Liver (tissue), 9 donors: ENCODE data around the gene SLIT3. TPM values are rescaled to one million over a fixed set of nuclear protein-coding genes. Genes with fewer than 3 reads are reported as not detected.

Experiments
- DNase-seq: peaks from one replicate; pipeline ENCODE4 v3.0.0-alpha.2; 2017; ENCODE audit warnings: low spot score
- H3K27ac ChIP-seq, 2 donors: one replicate each; pipeline ENCODE4 v1.7.0; 2013; ENCODE audit warnings: inconsistent platforms in 2 of 2, low read length in 2 of 2, control low read depth in 1 of 2, low read depth in 1 of 2, mild to moderate bottlenecking in 1 of 2
- H3K27me3 ChIP-seq, 4 donors: one replicate each; pipeline versions ENCODE4 v1.6.1 to v1.7.0; 2013; ENCODE audit warnings: low read length in 3 of 4, inconsistent platforms in 1 of 4, mild to moderate bottlenecking in 1 of 4, moderate library complexity in 1 of 4; ENCODE audit not compliant: control insufficient read depth in 4 of 4, insufficient read depth in 4 of 4
- H3K36me3 ChIP-seq, 4 donors: one replicate each; pipeline versions ENCODE4 v1.6.1 to v1.7.0; 2013; ENCODE audit warnings: low read length in 3 of 4, mild to moderate bottlenecking in 3 of 4, low read depth in 1 of 4, moderate library complexity in 1 of 4; ENCODE audit not compliant: control insufficient read depth in 4 of 4, insufficient read depth in 3 of 4
- H3K4me1 ChIP-seq, 4 donors: one replicate each; pipeline versions ENCODE4 v1.6.1 to v1.7.0; 2013; ENCODE audit warnings: low read length in 3 of 4, mild to moderate bottlenecking in 3 of 4, moderate library complexity in 1 of 4; ENCODE audit not compliant: control insufficient read depth in 4 of 4, insufficient read depth in 4 of 4
- H3K4me3 ChIP-seq, 3 donors: one replicate each; pipeline versions ENCODE4 v1.6.1 to v1.7.0; 2013; ENCODE audit warnings: low read length in 3 of 3, control low read depth in 1 of 3, low read depth in 1 of 3, mild to moderate bottlenecking in 1 of 3
- H3K9ac ChIP-seq, 2 donors: one replicate each; pipeline ENCODE4 v1.7.0; 2013; ENCODE audit warnings: low read length in 2 of 2, mild to moderate bottlenecking in 2 of 2, moderate library complexity in 2 of 2, control low read depth in 1 of 2, low read depth in 1 of 2
- H3K9me3 ChIP-seq, 4 donors: one replicate each; pipeline versions ENCODE4 v1.6.1 to v1.7.0; 2013; ENCODE audit warnings: low read length in 3 of 4; ENCODE audit not compliant: control insufficient read depth in 4 of 4
- ATF3 ChIP-seq: IDR thresholded peaks from 2 replicates; pipeline ENCODE4 v1.6.1; 2016; ENCODE audit warnings: antibody characterized with exemption
- CTCF ChIP-seq: fragments of 150-350 bp; IDR thresholded peaks from 2 replicates; pipeline ENCODE4 v1.5.1; 2017; ENCODE audit warnings: improper control_type of control experiment, low read depth, low read length; ENCODE audit not compliant: missing input control
- EGR1 ChIP-seq, 2 donors: IDR thresholded peaks; 2 replicates each; pipeline ENCODE4 v1.6.1; 2016 to 2018; ENCODE audit warnings: antibody characterized with exemption in 2 of 2, low read depth in 2 of 2
- FOXA1 ChIP-seq: IDR thresholded peaks from 2 replicates; pipeline ENCODE4 v1.6.1; 2016; ENCODE audit warnings: antibody characterized with exemption
- FOXA2 ChIP-seq: IDR thresholded peaks from 2 replicates; pipeline ENCODE4 v1.6.1; 2016; ENCODE audit warnings: antibody characterized with exemption
- GABPA ChIP-seq, 2 donors: IDR thresholded peaks in 1 of 2; conservative IDR thresholded peaks in 1 of 2; 2 replicates each; pipeline ENCODE4 v1.6.1; 2016; ENCODE audit warnings: antibody characterized with exemption in 2 of 2, mild to moderate bottlenecking in 1 of 2, moderate library complexity in 1 of 2
- HNF4A ChIP-seq, 2 donors: conservative IDR thresholded peaks; 2 replicates each; pipeline ENCODE4 v1.6.1; 2016; ENCODE audit warnings: antibody characterized with exemption in 2 of 2, mild to moderate bottlenecking in 2 of 2
- HNF4G ChIP-seq: IDR thresholded peaks from 2 replicates; pipeline ENCODE4 v1.6.1; 2016; ENCODE audit warnings: antibody characterized with exemption
- JUND ChIP-seq, 2 donors: IDR thresholded peaks; 2 replicates each; pipeline ENCODE4 v1.6.1; 2016; ENCODE audit warnings: antibody characterized with exemption in 2 of 2
- MAX ChIP-seq: IDR thresholded peaks from 2 replicates; pipeline ENCODE4 v1.6.1; 2016; ENCODE audit warnings: antibody characterized with exemption
- NR2F2 ChIP-seq: IDR thresholded peaks from 2 replicates; pipeline ENCODE4 v1.6.1; 2016; ENCODE audit warnings: antibody characterized with exemption
- RAD21 ChIP-seq, 2 donors: IDR thresholded peaks; 2 replicates each; pipeline ENCODE4 v1.6.1; 2016; ENCODE audit warnings: antibody characterized with exemption in 2 of 2, mild to moderate bottlenecking in 2 of 2
- REST ChIP-seq: IDR thresholded peaks from 2 replicates; pipeline ENCODE4 v1.6.1; 2016; ENCODE audit warnings: antibody characterized with exemption, mild to moderate bottlenecking
- RXRA ChIP-seq, 2 donors: IDR thresholded peaks; 2 replicates each; pipeline ENCODE4 v1.6.1; 2017 to 2018; ENCODE audit warnings: antibody characterized with exemption in 2 of 2, mild to moderate bottlenecking in 1 of 2
- SP1 ChIP-seq: IDR thresholded peaks from 2 replicates; pipeline ENCODE4 v1.6.1; 2018; ENCODE audit warnings: antibody characterized with exemption, mild to moderate bottlenecking
- TAF1 ChIP-seq: conservative IDR thresholded peaks from 2 replicates; pipeline ENCODE4 v1.6.1; 2016; ENCODE audit warnings: antibody characterized with exemption, mild to moderate bottlenecking
- YY1 ChIP-seq: IDR thresholded peaks from 2 replicates; pipeline ENCODE4 v1.6.1; 2016; ENCODE audit warnings: antibody characterized with exemption, mild to moderate bottlenecking
- ZBTB33 ChIP-seq: IDR thresholded peaks from 2 replicates; pipeline ENCODE4 v1.6.1; 2016; ENCODE audit warnings: antibody characterized with exemption
- WGBS: extraction: QIAGEN DNeasy Blood & Tissue Kit; methylation state at CpG from one replicate; pipeline ENCODE4 v1.1.7; 2013; 5-methylcytosine and 5-hydroxymethylcytosine counted together
- polyA plus RNA-seq, 2 donors: library from polyadenylated mRNA; stranded (reverse) in 1 of 2; unstranded in 1 of 2; fragments of 200-250 nt in 1 of 2; fragments of >200 nt in 1 of 2; fragmentation: Nextera tagmentation in 1 of 2; extraction: Ambion mirVana in 1 of 2; gene quantifications; one replicate each; pipeline versions ENCODE4 v1.2.1 to v1.2.3, GENCODE V29; 2013 to 2015
- total RNA-seq, 2 donors: library from RNA; depleted of rRNA; stranded (reverse); fragments of >200 nt; gene quantifications; one replicate each; pipeline ENCODE4 v1.2.3, GENCODE V29; 2014
- donor health status: healthy.
- donor health status: healthy.
- donor health status: healthy.
- donor health status: healthy.
- donor health status: healthy.

Gene SLIT3
- total and polyA plus RNA-seq, 4 donors = 0.61 to 1.3 (median 0.91) TPM

GRCh38 chr5:168867241-168867640 is 433.7 kb downstream of the SLIT3 start:
- H3K4me1 ChIP-seq = no peaks in the 10 kb centered on the region
- no peak overlapping the region for H3K27ac ChIP-seq
- H3K4me3 ChIP-seq = no peak overlapping the region
- DNase-seq = no peak
- 88% methylated on average over 4 of the region's 4 CpGs for WGBS
- peaks cover 0 to 1% (median 0%) of the 10 kb centered on the region in 4 donors for H3K27me3 ChIP-seq
- no peaks in the 10 kb centered on the region for H3K9me3 ChIP-seq
- H3K36me3 ChIP-seq = no peaks in the 10 kb centered on the region
- H3K9ac ChIP-seq = no peak overlapping the region
- no peak for TF ChIP-seq REST
- no peak for TF ChIP-seq ATF3
- TF ChIP-seq YY1 = no peak
- no peak for TF ChIP-seq EGR1 (IDR thresholded peaks at IDR 0.05; ENCODE audit: low read depth in 2 of 2)
- no peak for TF ChIP-seq JUND (IDR thresholded peaks at IDR 0.05)

- Histone ChIP-seq H3K9me3 (no peaks in the 10 kb centered on the region), H3K9ac (no peak overlapping the region), H3K27ac (no peak overlapping the region), H3K4me1 (no peaks in the 10 kb centered on the region), H3K4me3 (no peak overlapping the region), H3K36me3 (no peaks in the 10 kb centered on the region), H3K27me3 (peaks cover 0 to 3% (median 0%) of the 10 kb centered on the region in 4 donors)
- 49% methylated on average over 5 of the region's 5 CpGs for WGBS
- DNase-seq = no peak
- TF ChIP-seq CTCF = no peak
- no peak for TF ChIP-seq HNF4A (conservative IDR thresholded peaks at IDR 0.05)
- no peak for TF ChIP-seq EGR1 (IDR thresholded peaks at IDR 0.05; ENCODE audit: low read depth in 2 of 2)
- no peak for TF ChIP-seq FOXA2
- no peak for TF ChIP-seq MAX
- no peak for TF ChIP-seq YY1
- TF ChIP-seq NR2F2 = no peak
- no peak for TF ChIP-seq RAD21 (IDR thresholded peaks at IDR 0.05)
- no peak for TF ChIP-seq ATF3
- TF ChIP-seq JUND (IDR thresholded peaks at IDR 0.05) = no peak
- no peak for TF ChIP-seq ZBTB33
- no peak for TF ChIP-seq REST
- TF ChIP-seq SP1 = no peak
- no peak for TF ChIP-seq GABPA (IDR thresholded peaks at IDR 0.05 in 1 of 2, conservative IDR thresholded peaks at IDR 0.05 in 1 of 2)
- no peak for TF ChIP-seq TAF1
- no peak for TF ChIP-seq HNF4G
- TF ChIP-seq FOXA1 = no peak
- no peak for TF ChIP-seq RXRA (IDR thresholded peaks at IDR 0.05)
Observed at GRCh38 chr5:168865968-168866367, 435.0 kb downstream of the SLIT3 start.
